Skeletal muscle cell (primary cell): ENCODE measurements around the gene CREB3.

Source experiments
- DNase-seq: peaks from one replicate; pipeline ENCODE4 v3.0.0-alpha.2; 2010; ENCODE audit warnings: low read depth
- H3K4me3 ChIP-seq: 2 replicates; pipeline ENCODE4 v1.5.1; 2011; ENCODE audit warnings: low read depth, mild to moderate bottlenecking, control low read depth, low read length, moderate library complexity

Gene CREB3

GRCh38 chr9:35719546-35719945, 12.9 kb upstream of the CREB3 start:
- no peak for DNase-seq
- H3K4me3 ChIP-seq, result no peak overlapping the region

GRCh38 chr9:35723426-35723825, 9.0 kb upstream of the CREB3 start:
- DNase-seq, result no peak
- no peak overlapping the region for H3K4me3 ChIP-seq

GRCh38 chr9:35723908-35724307, 8.6 kb upstream of the CREB3 start:
- DNase-seq, result no peak
- H3K4me3 ChIP-seq, result no peak overlapping the region

- H3K4me3 ChIP-seq, result no peak overlapping the region
- DNase-seq, result no peak
These were observed 7.1 kb upstream of the CREB3 start for GRCh38 chr9:35725362-35725761.

GRCh38 chr9:35726931-35727330, 5.5 kb upstream of the CREB3 start:
- no peak for DNase-seq
- no peak overlapping the region for H3K4me3 ChIP-seq

- DNase-seq, result no peak
- peak overlapping the region; percentile 90 for H3K4me3 ChIP-seq
These were observed 4.8 kb upstream of the CREB3 start for GRCh38 chr9:35727676-35728040.

- peak overlapping the region; percentile 90 for H3K4me3 ChIP-seq
- DNase-seq, result peak; percentile 71
These were observed 4.2 kb upstream of the CREB3 start for GRCh38 chr9:35728041-35728971.

GRCh38 chr9:35729101-35729500, 3.4 kb upstream of the CREB3 start:
- H3K4me3 ChIP-seq, result peak overlapping the region; percentile 90
- DNase-seq, result no peak

GRCh38 chr9:35729700-35730485, 2.6 kb upstream of the CREB3 start:
- DNase-seq, result peak; percentile 63
- H3K4me3 ChIP-seq, result peak overlapping the region; percentile 90

GRCh38 chr9:35730486-35730854, 2.0 kb upstream of the CREB3 start:
- no peak for DNase-seq
- peak overlapping the region; percentile 90 for H3K4me3 ChIP-seq

GRCh38 chr9:35731415-35732184, 866 bp upstream of the CREB3 start:
- H3K4me3 ChIP-seq, result peak overlapping the region; percentile 90
- no peak for DNase-seq

GRCh38 chr9:35732800-35733541, 505 bp downstream of the CREB3 start:
- peak overlapping the region; percentile 90 for H3K4me3 ChIP-seq
- no peak for DNase-seq

GRCh38 chr9:35734096-35734495, 1.6 kb downstream of the CREB3 start:
- no peak for DNase-seq
- H3K4me3 ChIP-seq, result no peak overlapping the region

GRCh38 chr9:35736201-35736633, 3.8 kb downstream of the CREB3 start:
- no peak overlapping the region for H3K4me3 ChIP-seq

GRCh38 chr9:35737143-35737542, 4.7 kb downstream of the CREB3 start:
- no peak for DNase-seq

More at GRCh38 chr9:35736201-35736633, 3.8 kb downstream of the CREB3 start:
- DNase-seq, result no peak

GRCh38 chr9:35738186-35738585, 5.7 kb downstream of the CREB3 start:
- H3K4me3 ChIP-seq, result no peak overlapping the region
- no peak for DNase-seq

More at GRCh38 chr9:35737143-35737542, 4.7 kb downstream of the CREB3 start:
- H3K4me3 ChIP-seq, result no peak overlapping the region

- no peak overlapping the region for H3K4me3 ChIP-seq
- no peak for DNase-seq
These were observed 6.5 kb downstream of the CREB3 start for GRCh38 chr9:35738924-35739323.

- no peak overlapping the region for H3K4me3 ChIP-seq
- no peak for DNase-seq
These were observed 7.8 kb downstream of the CREB3 start for GRCh38 chr9:35740243-35740642.

- no peak for DNase-seq
These were observed 9.3 kb downstream of the CREB3 start for GRCh38 chr9:35741740-35742139.

More at GRCh38 chr9:35741740-35742139, 9.3 kb downstream of the CREB3 start:
- no peak overlapping the region for H3K4me3 ChIP-seq
